GM12878 (cell line): ENCODE measurements around the gene THEM4. TPM values are rescaled to one million over a fixed set of nuclear protein-coding genes. Genes with fewer than 3 reads are reported as not detected.

Source experiments
- ATAC-seq: fragments of 200-7000 bp; cut with Tn5 transposase; 3 replicates; pipeline ENCODE4 v1.9.1; 2020; ENCODE audit warnings: mild to moderate bottlenecking, moderate library complexity
- BruUV-seq: library from RNA; stranded (reverse); fragments of 400-500 nt; replicated peaks from 2 replicates; lab custom pipeline; 2021; lab: Mats Ljungman, UMichigan
- CTCF ChIA-PET: fragments of 300-600 bp; sonication (Branson Sonifier 250); formaldehyde crosslinking; extraction: SDS; loops from one replicate; lab custom pipeline; 2021; ENCODE audit warnings: inconsistent platforms; lab: Yijun Ruan, JAX
- POLR2A ChIA-PET: fragments of 350-600 bp; formaldehyde crosslinking; extraction: SDS; loops from one replicate; lab custom pipeline; 2021; ENCODE audit warnings: inconsistent platforms; lab: Charles Lee
- RAD21 ChIA-PET: fragments of 300-600 bp; sonication (Branson Sonifier 250); formaldehyde crosslinking; loops from one replicate; lab custom pipeline; 2023; ENCODE audit warnings: antibody characterized with exemption; ENCODE audit not compliant: unreplicated experiment; lab: Charles Lee
- SMC1A ChIA-PET: fragments of 300-600 bp; sonication (Branson Sonifier 250); formaldehyde crosslinking; loops from one replicate; lab custom pipeline; 2023; ENCODE audit not compliant: unreplicated experiment, uncharacterized antibody; lab: Charles Lee
- DNase-seq: peaks from one replicate; pipeline ENCODE4 v3.0.0-alpha.2; 2011; ENCODE audit warnings: low read depth, low spot score
- FAIRE-seq: peaks from 3 replicates; lab custom pipeline; 2011; peaks lifted over from hg19 to GRCh38; lab: Jason Lieb, UNC
- H2AFZ ChIP-seq: 2 replicates; pipeline ENCODE4 v1.6.0; 2011; ENCODE audit warnings: low read depth, low read length, control low read depth; ENCODE audit not compliant: control insufficient read depth
- H3K27ac ChIP-seq: 2 replicates; pipeline ENCODE4 v1.5.1; 2011; ENCODE audit warnings: control low read depth; ENCODE audit not compliant: control insufficient read depth, insufficient read depth
- H3K27me3 ChIP-seq, 2 experiments: replicated peaks in 1 of 2; 2 replicates each; pipeline versions ENCODE4 v1.6.0 to v1.6.1; 2011; ENCODE audit warnings: low read length in 1 of 2; ENCODE audit not compliant: control insufficient read depth in 2 of 2, insufficient read depth in 2 of 2
- H3K36me3 ChIP-seq, 2 experiments: 2 replicates each; pipeline ENCODE4 v1.5.1; 2011; ENCODE audit warnings: low read length in 1 of 2; ENCODE audit not compliant: control insufficient read depth in 2 of 2, insufficient read depth in 2 of 2
- H3K4me1 ChIP-seq: 2 replicates; pipeline ENCODE4 v1.6.1; 2011; ENCODE audit warnings: mild to moderate bottlenecking, low read length, moderate library complexity, mixed read lengths; ENCODE audit not compliant: control insufficient read depth, insufficient read depth
- H3K4me2 ChIP-seq: 2 replicates; pipeline ENCODE4 v1.6.0; 2011; ENCODE audit warnings: control low read depth; ENCODE audit not compliant: control insufficient read depth, insufficient read depth
- H3K4me3 ChIP-seq: fragments of 200-600 bp; sonication (generic); 2 replicates; pipeline ENCODE4 v1.5.1; 2016
- H3K79me2 ChIP-seq: 2 replicates; pipeline ENCODE4 v1.6.0; 2011; ENCODE audit warnings: low read length; ENCODE audit not compliant: control insufficient read depth, insufficient read depth
- H3K9ac ChIP-seq: 2 replicates; pipeline ENCODE4 v1.8.0; 2011; ENCODE audit warnings: low read length, control low read depth, mixed read lengths; ENCODE audit not compliant: control insufficient read depth, insufficient read depth
- H3K9me3 ChIP-seq: replicated peaks from 3 replicates; pipeline ENCODE4 v1.5.1; 2011; ENCODE audit warnings: mild to moderate bottlenecking, low read length; ENCODE audit not compliant: control insufficient read depth, insufficient read depth
- H4K20me1 ChIP-seq: 2 replicates; pipeline ENCODE4 v1.6.0; 2011; ENCODE audit not compliant: control insufficient read depth, insufficient read depth
- BACH1 ChIP-seq: fragments of 450-650 bp; IDR thresholded peaks from 2 replicates; pipeline ENCODE4 v1.6.1; 2017; ENCODE audit warnings: mild to moderate bottlenecking, borderline replicate concordance
- CBX3 ChIP-seq: fragments of 200-600 bp; sonication (generic); IDR thresholded peaks from 2 replicates; pipeline ENCODE4 v1.6.1; 2016; ENCODE audit warnings: low read depth, borderline replicate concordance
- DPF2 ChIP-seq: fragments of 450-650 bp; IDR thresholded peaks from 2 replicates; pipeline ENCODE4 v1.6.1; 2017; ENCODE audit warnings: mild to moderate bottlenecking
- HDGF ChIP-seq: fragments of 450-650 bp; IDR thresholded peaks from 2 replicates; pipeline ENCODE4 v1.6.1; 2016; ENCODE audit warnings: antibody characterized with exemption
- IKZF2 ChIP-seq, 2 experiments: fragments of 450-650 bp; IDR thresholded peaks; 2 replicates each; pipeline ENCODE4 v1.6.1; 2017; ENCODE audit warnings: mild to moderate bottlenecking in 2 of 2, moderate library complexity in 2 of 2
- LARP7 ChIP-seq: fragments of 450-650 bp; IDR thresholded peaks from 2 replicates; pipeline ENCODE4 v1.6.1; 2017; ENCODE audit warnings: mild to moderate bottlenecking
- MXI1 ChIP-seq: fragments of 150-350 bp; IDR thresholded peaks from 2 replicates; pipeline ENCODE4 v1.6.1; 2011; ENCODE audit warnings: low read depth, mild to moderate bottlenecking, inconsistent platforms, low read length, improper control_type of control experiment
- NBN ChIP-seq: fragments of 450-650 bp; IDR thresholded peaks from 2 replicates; pipeline ENCODE4 v1.6.1; 2016
- POLR2A ChIP-seq: IDR thresholded peaks from 2 replicates; pipeline ENCODE4 v1.6.1; 2011; ENCODE audit warnings: low read depth, mild to moderate bottlenecking, low read length
- POLR2AphosphoS5 ChIP-seq: IDR thresholded peaks from 2 replicates; pipeline ENCODE4 v1.6.1; 2011; ENCODE audit warnings: mild to moderate bottlenecking, low read length, inconsistent platforms
- SP1 ChIP-seq: IDR thresholded peaks from one replicate; pipeline ENCODE4 v1.6.1; 2011; ENCODE audit warnings: low read depth, low read length
- TBL1XR1 ChIP-seq: IDR thresholded peaks from 2 replicates; pipeline ENCODE4 v1.6.1; 2012; ENCODE audit warnings: low read depth, low read length, improper control_type of control experiment
- ZBTB40 ChIP-seq: fragments of 450-650 bp; IDR thresholded peaks from 2 replicates; pipeline ENCODE4 v1.6.1; 2016; ENCODE audit warnings: mild to moderate bottlenecking, moderate library complexity, borderline replicate concordance
- ZNF24 ChIP-seq: fragments of 450-650 bp; IDR thresholded peaks from 2 replicates; pipeline ENCODE4 v1.6.1; 2017; ENCODE audit warnings: antibody characterized with exemption, mild to moderate bottlenecking
- WGBS: methylation state at CpG from one replicate; pipeline ENCODE4 v1.1.6; 2016; ENCODE audit warnings: low lambda C conversion rate; ENCODE audit not compliant: insufficient replicate concordance, insufficient coverage; ENCODE audit errors: missing lambda C conversion rate; 5-methylcytosine and 5-hydroxymethylcytosine counted together
- in situ Hi-C: fragments of 300-500 bp; cut with MboI; formaldehyde crosslinking; loops from 9 replicates; pipeline ENCODE4 v1.14.3; 2018; ENCODE audit warnings: mixed read lengths
- intact Hi-C: fragments of 100-400 bp; cut with micrococcal nuclease; formaldehyde crosslinking; loops from one replicate; pipeline ENCODE4 v1.14.2; 2022; ENCODE audit not compliant: unreplicated experiment
- polyA plus RNA-seq, 11 experiments: library from polyadenylated mRNA; depleted of rRNA in 4 of 11; unstranded in 6 of 11; stranded (reverse) in 5 of 11; fragments of >200 nt; fragmentation: Nextera tagmentation in 4 of 11; fragmentation: Illumina TruSeq in 1 of 11; extraction: Ambion mirVana in 4 of 11; extraction: Trizol in 1 of 11; gene quantifications; 1 replicate in 1 of 11; 2 replicates in 10 of 11; pipeline versions ENCODE4 v1.2.1 to v1.2.3, GENCODE V29; 2011 to 2016; ENCODE audit warnings: inconsistent platforms in 2 of 11, missing spikeins in 2 of 11, low read depth in 1 of 11
- total RNA-seq, 4 experiments: library from RNA; depleted of rRNA in 3 of 4; stranded (reverse); fragments of >200 nt in 3 of 4; fragmentation: Illumina TruSeq in 1 of 4; extraction: Trizol in 1 of 4; gene quantifications; 2 replicates each; pipeline versions ENCODE4 v1.2.1 to v1.2.3, GENCODE V29; 2013 to 2021
- TF ChIP-seq, protein P1 (sequence below): fragments of 450-650 bp; IDR thresholded peaks from 2 replicates; pipeline ENCODE4 v1.6.1; 2017; ENCODE audit warnings: mild to moderate bottlenecking, moderate library complexity

THEM4 gene
- total and polyA plus RNA-seq, 10 of the 15 experiments (the other 5 are each of a cell fraction or from before 2014, with no cell fraction given) = 3.4 to 30.8 (median 17.9) TPM

GRCh38 chr1:151839457-151840403 is 69.6 kb downstream of the THEM4 start, which contains the start of gene C2CD4D:
TSS of gene C2CD4D (minus strand) at chr1:151839820. CDS start at chr1:151838989, 831 bp downstream.
- RAD21 ChIA-PET = interaction anchor here (0.9 to 2.3 kb wide), 7 partner anchors 19 to 380 kb away, joined by 3 to 10 read pairs (median 4); partner anchors contain the start of gene POGZ
- Histone ChIP-seq H3K79me2 (no peaks in the 10 kb centered on the region), H3K4me1 (peaks cover 10% of the 10 kb centered on the region; the same call in 1 of the 2 replicates), H3K27ac (peak within 1 kb of the TSS; percentile 26; the same call in 1 of the 2 replicates), H2AFZ (peak within 1 kb of the TSS; percentile 69), H3K27me3 (peaks cover 0 to 8% of the 10 kb centered on the region in 2 experiments), H3K4me3 (peak within 1 kb of the TSS; percentile 42; the same call in 1 of the 2 replicates), H3K36me3 (no peaks in the 10 kb centered on the region), H3K9me3 (no peaks in the 10 kb centered on the region), H3K4me2 (peak within 1 kb of the TSS; percentile 80), H4K20me1 (peaks cover 5% of the 10 kb centered on the region; the same call in 1 of the 2 replicates), H3K9ac (peak within 1 kb of the TSS; percentile 15)
- 13% methylated on average over 47 of the region's 47 CpGs for WGBS
- no TSS peak for BruUV-seq
- in situ Hi-C loops = loop anchor here (5.0 to 10.0 kb wide), 3 partner anchors 247 to 545 kb away; no protein-coding TSS in a partner anchor
- SMC1A ChIA-PET = interaction anchor here (0.7 to 2.1 kb wide), 13 partner anchors 9 to 395 kb away, joined by 3 to 8 read pairs (median 4); partner anchors contain the start of genes THEM4 and THEM5
- POLR2A ChIA-PET = interaction anchor here (0.6 to 2.0 kb wide), 7 partner anchors 9 to 491 kb away, joined by 3 to 9 read pairs (median 6); partner anchors contain the start of genes RIIAD1 and THEM4
- intact Hi-C loops = loop anchor here (5.0 to 10.0 kb wide), 2 partner anchors 125 to 147 kb away; partner anchors contain the start of gene CELF3
- peak; percentile 84 for ATAC-seq
- DNase-seq = peak; percentile 9
- no peak for FAIRE-seq
- CTCF ChIA-PET = interaction anchor here (0.6 to 1.6 kb wide), 11 partner anchors 10 to 683 kb away, joined by 3 to 4 read pairs (median 3); partner anchors contain the start of genes THEM5, TNFAIP8L2 and VPS72
- TF ChIP-seq SP1 (no peak), ZBTB40 (0 out of 2 replicates have a peak, but pooled peaks have one; percentile 30), ZNF24 (0 out of 2 replicates have a peak, but pooled peaks have one; percentile 49), POLR2AphosphoS5 (peak; percentile 65), DPF2 (peak; percentile 62), BACH1 (peak; percentile 48; the same call in 1 of the 2 replicates), NBN (peak; percentile 76), HDGF (peak; percentile 93), TBL1XR1 (no peak), IKZF2 (IDR thresholded peaks at IDR 0.05) (peak; percentile 42 to 55; a peak in 3 of 4 replicates), LARP7 (peak; percentile 34; the same call in 1 of the 2 replicates), POLR2A (peak; percentile 66), MXI1 (peak; percentile 46; the same call in 1 of the 2 replicates), CBX3 (no peak)
- TF ChIP-seq, protein P1, sequence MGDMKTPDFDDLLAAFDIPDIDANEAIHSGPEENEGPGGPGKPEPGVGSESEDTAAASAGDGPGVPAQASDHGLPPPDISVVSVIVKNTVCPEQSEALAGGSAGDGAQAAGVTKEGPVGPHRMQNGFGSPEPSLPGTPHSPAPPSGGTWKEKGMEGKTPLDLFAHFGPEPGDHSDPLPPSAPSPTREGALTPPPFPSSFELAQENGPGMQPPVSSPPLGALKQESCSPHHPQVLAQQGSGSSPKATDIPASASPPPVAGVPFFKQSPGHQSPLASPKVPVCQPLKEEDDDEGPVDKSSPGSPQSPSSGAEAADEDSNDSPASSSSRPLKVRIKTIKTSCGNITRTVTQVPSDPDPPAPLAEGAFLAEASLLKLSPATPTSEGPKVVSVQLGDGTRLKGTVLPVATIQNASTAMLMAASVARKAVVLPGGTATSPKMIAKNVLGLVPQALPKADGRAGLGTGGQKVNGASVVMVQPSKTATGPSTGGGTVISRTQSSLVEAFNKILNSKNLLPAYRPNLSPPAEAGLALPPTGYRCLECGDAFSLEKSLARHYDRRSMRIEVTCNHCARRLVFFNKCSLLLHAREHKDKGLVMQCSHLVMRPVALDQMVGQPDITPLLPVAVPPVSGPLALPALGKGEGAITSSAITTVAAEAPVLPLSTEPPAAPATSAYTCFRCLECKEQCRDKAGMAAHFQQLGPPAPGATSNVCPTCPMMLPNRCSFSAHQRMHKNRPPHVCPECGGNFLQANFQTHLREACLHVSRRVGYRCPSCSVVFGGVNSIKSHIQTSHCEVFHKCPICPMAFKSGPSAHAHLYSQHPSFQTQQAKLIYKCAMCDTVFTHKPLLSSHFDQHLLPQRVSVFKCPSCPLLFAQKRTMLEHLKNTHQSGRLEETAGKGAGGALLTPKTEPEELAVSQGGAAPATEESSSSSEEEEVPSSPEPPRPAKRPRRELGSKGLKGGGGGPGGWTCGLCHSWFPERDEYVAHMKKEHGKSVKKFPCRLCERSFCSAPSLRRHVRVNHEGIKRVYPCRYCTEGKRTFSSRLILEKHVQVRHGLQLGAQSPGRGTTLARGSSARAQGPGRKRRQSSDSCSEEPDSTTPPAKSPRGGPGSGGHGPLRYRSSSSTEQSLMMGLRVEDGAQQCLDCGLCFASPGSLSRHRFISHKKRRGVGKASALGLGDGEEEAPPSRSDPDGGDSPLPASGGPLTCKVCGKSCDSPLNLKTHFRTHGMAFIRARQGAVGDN = peak; percentile 89
